HG03442 (cell line): ENCODE results near the gene DNAAF8.

Source experiments
- ATAC-seq: cut with Tn5 transposase; IDR thresholded peaks from one replicate; pipeline ENCODE4 v1.9.1; 2021; ENCODE audit warnings: mild to moderate bottlenecking, moderate library complexity; ENCODE audit not compliant: unreplicated experiment

DNAAF8 gene

DNA sequence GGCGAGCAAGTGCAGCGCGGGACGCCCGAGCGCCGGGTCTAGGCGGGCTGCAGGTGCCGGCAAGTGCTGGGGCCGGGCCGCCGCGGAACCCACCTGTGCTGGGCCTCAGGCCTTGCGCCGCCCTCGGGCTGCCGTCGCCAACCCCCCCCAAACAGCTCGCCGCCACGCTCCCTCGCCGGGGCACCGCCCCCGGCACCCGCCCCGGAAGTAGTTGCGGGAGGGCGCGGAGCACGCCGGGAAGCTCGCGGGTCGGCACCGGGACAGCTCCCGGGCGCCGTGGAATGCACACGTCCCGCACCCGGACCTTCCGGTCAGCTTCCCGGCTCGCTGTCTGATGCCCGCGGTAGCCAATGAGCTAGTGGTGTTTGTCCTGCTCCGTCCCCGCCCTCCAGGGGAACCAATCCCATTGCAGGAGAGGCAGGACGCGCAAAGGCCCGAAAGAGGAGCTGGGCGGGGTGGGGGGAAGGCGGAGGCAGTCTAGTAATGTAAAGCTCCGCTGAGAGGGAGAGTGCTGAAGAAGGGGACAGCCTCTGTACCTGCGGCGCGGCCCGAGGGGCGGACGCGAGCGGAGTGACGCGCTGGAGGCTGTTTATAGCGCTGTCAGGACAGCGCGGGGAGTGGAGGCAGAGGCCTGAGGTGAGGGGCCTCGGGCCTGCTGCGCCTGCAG, at the start of gene DNAAF8, which contains the start of gene ANKS3:
Gene DNAAF8, plus strand, starts transcription at position 475 of the 667 bp plus-strand sequence. CDS start 1,978 bp downstream, outside the sequence.
Gene ANKS3, minus strand, starts transcription at position 209 of the 667 bp plus-strand sequence. CDS start 4,122 bp downstream, outside the sequence.
- peak; percentile 81 for ATAC-seq

DNA sequence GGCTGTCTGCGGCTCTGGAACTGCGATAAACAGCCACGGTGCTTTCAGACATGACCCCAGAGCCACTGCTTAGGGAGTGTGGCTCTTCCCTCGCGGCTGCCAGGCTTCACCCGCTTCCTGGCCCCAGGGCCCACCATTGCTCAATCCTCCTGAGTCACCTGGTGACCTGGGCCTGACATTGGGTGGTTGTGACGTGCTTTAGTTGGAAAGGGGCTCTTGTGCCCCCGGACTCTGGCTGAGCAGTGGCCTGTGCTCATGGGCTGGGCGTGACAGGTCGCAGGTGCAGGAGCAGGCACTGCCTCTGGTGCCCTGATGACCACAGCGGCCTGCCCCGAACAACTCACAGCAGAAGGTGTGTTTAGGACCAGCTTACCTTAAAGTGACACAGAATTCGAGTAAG, 49.6 kb upstream of the DNAAF8 start:
- no peak for ATAC-seq

DNA sequence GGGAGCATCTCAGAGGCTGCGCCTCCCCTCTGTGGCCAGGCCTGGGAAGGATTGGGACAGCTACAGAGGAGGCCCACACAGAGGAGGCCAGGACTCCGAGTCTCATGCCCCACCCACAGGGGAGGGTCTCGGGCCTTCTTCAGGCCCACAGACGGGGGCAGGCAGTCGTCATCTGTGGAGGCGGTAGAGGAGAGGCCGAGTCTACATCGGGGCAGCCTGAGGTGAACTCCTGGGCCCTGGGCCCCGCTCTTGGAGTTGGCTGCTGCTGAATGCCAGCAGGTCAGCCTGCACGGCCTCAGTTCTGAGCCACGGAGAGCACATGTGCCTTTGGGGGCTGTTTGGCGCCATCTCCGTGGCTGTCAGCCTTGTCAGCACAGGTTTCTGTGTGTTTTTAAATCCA, 49.0 kb upstream of the DNAAF8 start:
- ATAC-seq = no peak

DNA sequence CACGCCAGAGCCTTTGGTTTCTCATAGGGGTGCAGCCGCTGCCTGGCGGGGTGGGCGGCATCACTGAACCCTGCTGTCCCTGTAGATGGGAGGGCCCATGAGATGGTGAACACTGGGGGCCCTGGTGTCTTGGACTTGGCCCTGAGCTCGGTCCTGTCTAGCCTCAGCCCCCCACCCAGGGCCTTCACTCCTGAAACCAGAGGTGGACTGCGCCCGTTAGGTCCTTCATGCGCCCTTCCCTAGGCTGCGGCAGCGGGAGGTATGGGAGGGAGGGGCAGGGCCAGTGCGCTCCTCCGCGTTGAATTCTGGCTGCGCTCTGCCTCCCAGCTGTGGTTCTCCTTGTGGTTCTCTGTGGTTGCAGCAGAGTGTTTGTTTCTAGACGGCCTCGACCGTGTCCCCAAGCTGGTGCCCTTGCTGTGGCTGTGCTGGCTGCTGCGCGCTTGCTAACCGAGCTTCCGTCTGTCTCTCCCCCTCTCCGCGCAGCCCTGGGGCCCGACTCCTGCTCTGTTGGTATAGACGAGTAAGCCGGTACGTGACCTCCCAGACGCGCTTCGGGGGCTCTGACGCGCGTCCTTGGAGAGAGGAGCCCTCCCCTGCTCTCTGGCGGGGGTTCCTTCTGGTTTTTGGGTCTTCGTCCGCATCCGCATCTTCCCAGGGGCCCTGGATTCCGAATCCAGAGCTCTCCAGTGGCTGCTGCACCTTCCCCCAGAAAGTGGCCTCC, 48.4 kb upstream of the DNAAF8 start:
- ATAC-seq = no peak

DNA sequence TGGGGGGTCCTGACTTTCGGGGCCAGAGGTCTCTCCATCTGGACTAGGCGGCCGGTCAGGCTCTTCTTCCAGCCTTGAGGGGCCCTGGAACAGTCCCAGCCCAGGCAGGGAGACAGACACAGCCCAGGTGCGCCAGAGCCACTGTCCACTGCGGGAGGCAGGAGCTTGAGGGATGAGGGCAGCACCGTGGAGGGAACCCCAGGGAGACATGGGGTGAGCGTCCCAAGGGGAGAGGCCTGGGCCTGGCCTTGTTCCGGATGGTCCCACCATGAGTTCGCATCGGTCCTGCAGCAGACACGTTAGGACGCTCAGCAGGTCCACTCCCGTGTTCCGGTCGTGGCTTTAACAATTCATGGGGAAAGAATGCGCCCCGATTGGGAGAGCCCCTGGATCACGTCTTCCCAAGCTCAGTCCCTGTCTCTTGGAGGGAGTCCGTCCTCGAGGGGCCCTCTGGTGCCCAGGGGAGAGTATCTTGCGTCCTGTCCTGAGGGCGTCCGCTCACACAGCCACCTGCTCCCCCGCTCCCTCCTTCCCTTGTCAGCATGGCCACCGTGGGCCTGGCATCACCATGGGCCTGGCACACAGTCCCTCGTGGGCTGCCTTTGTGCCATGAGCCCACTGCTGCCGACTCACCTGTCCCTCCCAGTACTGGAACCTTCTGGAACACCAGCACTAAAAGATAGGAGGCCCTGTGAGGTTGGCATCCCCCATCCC, 47.7 kb upstream of the DNAAF8 start:
- ATAC-seq = no peak

DNA sequence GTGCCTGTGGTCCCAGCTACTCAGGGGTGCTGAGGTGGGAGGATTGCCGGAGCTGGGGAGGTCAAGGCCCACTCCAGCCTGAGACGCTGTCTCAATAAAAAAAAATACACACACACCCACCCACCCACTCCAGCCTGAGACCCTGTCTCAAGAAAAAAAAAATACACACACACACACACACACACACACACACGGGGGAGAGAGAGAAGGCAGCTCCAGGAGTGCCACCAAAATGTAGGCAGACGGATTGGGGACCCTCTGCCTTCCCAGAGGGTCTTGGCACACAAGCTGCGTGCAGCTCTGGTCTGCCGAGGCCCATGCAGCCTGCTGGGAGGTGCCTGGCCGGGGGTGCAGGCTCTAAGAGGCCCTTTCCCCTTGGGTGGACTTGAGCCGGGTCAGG, 46.9 kb upstream of the DNAAF8 start:
- ATAC-seq = no peak

DNA sequence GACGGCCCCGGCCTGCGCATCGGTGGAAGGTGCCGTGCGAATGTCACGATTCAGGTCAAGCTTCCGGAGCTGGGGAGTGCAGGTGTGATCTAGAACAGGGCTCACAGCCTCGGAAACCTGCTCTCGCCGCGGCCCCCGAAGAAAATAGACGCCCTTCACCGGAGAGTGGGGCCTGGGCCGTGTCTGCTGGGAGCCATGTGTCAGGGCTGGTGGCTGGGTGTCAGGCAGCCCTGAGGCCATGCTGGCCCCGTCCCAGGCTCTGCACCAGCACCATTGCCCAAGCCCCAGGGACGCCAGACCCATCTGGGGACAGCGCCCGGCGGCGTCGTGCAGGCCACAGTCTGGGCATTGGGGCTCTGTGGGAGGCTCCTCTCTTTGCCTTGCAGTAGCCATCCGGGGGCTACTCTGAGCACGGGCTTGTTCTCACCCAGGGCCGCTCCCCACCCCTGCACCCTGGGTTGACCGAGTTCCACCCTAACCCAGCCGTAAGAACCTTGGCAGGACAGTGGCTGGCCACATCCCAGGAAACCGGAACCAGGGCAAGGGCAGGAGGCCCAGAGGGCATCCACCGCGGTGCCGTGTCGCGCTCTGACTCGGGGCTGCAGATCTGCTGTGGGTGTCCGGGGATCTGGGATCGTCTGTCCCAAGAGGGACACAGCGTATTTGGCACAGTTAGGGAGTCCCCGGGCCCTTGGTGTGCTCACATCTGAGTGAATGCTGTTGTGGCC, 46.2 kb upstream of the DNAAF8 start:
- no peak for ATAC-seq

DNA sequence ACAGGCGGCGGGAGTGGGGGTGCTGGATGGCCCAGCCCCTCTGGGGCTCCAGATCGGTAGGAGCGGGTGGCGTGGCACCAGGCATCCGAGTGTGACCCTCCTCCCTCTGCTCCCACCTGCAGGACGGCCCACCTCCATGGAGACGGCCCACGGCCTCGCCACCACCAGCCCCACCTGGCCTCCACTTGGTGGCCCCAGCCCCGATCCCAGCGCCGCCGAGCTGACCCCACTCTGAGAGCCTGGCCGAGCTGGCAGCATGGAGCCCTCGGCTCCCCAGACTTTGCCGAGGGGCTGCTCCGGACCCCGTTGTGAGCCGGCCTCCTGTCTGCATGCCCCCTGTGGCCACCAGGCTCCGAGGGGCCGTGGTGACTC, 45.7 kb upstream of the DNAAF8 start:
- ATAC-seq = no peak

DNA sequence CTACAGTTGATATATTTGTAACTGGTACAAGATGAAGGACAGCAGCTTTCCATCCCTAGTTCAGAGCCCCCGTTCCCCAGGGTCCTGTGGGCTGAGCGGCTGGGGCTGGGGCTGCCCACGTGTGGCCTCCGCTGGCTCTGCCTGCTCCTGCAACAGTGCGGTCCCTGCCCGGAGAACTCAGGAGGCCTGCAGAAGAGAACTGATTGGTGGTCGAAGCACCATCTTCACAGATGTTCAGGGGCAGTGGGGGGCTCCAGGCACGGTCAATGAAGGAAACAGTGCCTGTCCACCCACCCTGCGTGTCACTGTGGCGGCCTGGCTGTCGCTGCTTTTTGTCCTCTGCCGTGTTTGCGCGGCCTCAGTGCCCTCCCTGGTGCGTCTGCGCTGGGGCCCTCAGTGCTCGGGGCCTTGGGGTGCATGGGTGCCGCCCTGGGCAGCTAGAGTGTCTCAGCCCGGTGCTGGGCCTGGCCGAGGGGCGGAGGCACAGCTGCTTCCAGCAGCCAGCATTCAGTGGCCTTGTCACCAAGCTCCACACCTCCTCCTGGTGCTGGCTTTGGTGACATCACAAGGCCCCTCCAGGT, 45.2 kb upstream of the DNAAF8 start:
- ATAC-seq = no peak

DNA sequence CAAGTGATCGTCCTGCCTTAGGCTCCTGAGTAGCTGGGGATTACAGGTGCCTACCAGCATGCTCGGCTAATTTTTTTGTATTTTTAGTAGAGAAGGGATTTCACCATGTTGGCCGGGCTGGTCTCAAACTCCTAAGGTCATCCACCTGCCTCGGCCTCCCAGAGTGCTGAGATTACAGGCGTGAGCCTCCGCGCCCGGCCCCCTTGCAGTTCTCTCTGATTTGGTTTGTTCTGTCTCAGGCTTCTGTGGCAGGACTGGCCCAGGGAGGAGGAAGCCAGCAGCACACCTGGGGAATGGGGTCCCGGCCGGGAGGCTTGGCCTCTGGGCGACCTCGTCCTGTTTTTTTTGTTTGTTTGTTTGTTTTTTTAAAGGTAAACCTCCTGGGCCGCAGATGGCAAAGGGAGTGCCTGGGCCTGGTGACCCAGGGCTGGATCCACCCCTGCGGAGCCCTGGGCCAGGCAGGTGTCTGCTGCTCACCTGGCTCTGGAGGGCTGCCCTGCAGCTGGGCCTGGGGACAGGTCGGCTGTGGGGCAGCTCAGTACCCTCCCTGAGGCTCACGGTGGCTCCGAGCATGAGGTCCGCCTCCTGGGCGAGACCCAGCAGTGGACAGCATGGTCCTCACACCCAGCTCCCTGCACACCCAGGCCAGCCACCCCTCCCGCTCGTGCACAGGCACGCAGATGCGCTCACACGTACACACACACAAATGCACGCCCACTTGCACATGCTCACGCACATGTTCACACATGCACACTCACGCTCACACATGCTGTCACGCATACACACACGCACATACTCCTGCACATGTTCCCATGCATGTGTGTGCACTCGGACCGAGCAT, 44.3 kb upstream of the DNAAF8 start:
- ATAC-seq = no peak

DNA sequence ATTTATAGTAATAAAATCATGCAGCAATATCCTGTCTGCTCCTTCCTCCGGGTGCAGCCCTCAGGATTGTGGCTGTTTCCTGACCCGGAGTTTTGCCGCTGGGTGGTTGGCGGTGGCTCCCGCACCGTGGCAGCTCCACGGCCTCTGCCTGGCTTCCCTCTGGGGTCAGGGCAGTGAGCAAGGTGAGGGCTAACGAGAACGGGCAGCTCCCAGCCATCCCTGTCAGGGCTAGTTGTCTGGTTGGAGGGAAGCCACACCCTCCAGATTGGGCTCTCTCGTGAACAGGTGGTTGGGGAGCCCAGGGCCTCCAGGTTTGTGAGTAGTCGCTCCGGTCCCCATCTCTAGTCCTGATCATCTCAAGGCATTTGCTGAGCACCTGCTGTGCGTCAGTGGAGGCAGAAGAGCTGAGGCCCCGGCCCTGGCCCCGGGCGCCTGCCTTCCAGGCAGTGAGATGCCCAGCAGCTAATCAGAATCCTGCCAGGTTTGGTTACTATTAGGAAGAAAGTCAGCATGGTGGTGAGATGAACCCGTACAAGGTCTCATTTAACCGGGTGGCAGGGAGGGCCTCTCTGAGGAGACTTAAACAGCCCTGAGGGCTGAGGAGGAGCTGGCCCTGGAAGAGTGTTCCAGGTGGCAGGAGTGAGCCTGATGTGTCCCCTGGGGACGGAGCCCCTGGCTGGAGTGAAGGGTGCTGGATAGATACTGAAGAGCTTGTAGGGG, 43.2 kb upstream of the DNAAF8 start:
- no peak for ATAC-seq

DNA sequence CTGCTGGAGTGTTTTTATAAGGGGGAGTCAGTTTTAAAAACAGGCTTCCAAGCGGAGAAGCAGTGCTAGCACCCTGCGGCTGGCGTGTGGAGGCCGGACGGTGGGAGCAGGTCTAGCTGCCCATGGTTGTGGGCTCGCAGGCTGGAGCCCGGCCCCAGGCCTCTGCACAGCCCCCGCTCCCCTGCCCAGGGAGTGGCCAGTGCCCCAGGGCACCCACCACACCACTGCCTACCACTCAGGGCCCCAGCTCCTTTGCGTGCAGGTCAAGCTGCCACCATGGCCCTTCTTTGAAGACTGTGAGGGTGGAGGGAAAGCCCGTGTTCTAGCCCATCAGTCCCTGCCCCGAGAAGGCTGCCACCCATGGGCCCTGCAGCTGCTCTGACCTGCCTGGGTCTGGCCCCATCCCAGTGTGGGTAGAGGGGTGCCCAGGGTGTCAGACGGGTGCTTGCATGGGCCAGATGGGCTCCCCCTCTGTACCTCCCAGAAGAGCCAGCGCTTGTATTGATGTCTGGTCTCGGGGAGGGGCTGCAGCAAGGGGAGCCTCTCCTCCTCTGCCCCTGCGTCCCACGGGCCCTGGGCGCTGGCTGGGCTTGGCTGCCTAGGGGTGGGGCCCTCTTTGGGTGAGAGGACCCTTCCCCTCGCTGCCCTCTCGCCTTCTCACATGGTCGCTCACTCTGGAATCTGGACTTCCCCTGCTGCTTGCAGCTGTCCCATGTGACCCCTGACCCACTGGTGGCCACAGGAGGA, 42.5 kb upstream of the DNAAF8 start:
- ATAC-seq = no peak

DNA sequence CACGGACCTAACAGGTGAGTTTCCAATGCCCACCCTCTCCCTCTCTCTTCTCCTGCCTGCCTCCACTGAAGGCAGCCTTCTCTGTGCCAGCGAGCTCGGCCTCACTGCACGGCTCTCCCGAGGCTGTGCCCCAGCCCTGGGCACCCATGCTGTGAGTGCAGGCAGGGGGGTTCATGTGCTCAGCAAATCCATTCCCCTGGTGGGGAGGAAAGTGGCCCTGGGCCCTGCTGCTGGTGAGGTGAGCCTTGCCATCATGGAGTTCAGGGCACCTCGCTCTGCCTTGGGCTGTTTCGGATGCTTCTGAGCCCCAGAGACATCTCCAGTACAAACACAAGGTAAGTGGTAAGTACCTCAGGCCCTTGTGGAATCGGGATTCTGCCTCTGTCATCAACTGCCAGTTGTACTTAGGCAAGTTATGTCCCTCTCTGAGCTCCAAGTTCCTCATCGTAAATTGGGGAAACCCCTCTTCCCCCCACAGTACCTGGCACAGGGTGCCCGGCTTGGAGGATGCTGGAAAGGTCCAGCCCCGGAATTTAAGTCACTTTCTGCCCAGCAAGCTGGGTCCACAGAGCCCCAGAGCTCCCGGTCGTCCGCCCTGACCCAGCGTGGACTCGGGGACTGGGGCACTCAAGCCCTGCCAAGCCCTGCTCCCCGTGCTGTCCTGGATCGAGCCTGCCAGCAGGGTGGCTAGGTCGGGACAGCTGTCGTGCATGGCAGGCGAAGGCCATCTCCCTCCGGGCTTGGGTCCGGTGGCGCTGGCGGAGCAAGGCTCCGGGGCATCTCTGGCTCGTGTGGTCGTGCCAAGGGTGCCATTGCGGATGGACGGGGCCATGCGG, 41.7 kb upstream of the DNAAF8 start:
- peak; percentile 13 for ATAC-seq

DNA sequence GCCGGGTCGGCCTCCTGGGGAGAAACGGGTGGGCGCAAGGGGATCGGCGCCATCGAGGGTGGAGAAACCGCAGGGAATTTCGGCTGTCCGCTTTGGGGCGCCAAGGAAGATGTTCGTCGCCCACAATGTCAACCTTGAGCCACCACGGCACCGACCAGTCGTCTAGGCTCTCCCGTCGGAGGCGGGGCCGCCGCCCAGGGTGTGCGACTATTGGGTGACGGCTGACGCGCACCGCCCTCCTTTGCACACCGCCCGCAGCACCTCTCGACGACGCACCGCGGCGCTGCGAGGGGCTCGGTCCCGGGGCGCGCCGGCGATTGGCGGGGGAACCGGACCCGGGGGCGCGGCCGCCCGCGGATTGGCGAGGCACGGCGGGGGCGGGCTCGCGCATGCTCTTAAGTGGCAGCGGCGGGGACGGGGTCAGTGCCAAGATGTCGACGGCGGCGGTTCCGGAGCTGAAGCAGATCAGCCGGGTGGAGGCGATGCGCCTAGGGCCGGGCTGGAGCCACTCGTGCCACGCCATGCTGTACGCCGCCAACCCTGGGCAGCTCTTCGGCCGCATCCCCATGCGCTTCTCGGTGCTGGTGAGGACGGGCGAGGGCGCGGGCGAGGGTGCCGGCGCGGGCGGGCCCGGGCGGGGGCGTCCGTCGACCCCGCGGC, 40.9 kb upstream of the DNAAF8 start, which contains the start of gene NUDT16L1:
Gene NUDT16L1, plus strand, starts transcription at position 267 of the 660 bp plus-strand sequence. Its CDS starts 165 bp downstream, at position 432.
- peak; percentile 93 for ATAC-seq

DNA sequence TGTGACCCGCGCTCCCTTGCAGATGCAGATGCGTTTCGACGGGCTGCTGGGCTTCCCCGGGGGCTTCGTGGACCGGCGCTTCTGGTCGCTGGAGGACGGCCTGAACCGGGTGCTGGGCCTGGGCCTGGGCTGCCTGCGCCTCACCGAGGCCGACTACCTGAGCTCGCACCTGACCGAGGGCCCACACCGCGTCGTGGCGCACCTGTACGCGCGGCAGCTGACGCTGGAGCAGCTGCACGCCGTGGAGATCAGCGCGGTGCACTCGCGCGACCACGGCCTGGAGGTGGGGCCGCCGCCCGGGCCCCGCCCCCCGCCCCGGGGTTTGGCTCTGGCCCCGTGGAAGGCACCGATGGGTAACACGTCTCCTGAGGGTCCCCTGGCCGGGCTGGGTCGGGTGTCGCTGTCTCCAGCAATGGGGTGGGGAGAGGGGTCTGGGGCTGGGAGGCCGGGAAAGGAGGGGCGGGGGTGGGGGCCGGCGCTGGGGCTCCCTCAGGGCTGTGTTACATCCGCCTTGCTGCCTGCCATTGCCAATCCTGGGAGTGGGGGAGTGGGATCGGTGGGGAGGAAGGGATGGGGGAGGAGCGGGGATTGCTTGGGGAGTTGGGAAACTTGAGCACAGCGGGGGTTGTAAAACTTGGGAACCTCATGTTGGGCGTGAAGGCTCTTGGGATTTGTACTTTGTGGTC, 40.2 kb upstream of the DNAAF8 start:
- no peak for ATAC-seq

DNA sequence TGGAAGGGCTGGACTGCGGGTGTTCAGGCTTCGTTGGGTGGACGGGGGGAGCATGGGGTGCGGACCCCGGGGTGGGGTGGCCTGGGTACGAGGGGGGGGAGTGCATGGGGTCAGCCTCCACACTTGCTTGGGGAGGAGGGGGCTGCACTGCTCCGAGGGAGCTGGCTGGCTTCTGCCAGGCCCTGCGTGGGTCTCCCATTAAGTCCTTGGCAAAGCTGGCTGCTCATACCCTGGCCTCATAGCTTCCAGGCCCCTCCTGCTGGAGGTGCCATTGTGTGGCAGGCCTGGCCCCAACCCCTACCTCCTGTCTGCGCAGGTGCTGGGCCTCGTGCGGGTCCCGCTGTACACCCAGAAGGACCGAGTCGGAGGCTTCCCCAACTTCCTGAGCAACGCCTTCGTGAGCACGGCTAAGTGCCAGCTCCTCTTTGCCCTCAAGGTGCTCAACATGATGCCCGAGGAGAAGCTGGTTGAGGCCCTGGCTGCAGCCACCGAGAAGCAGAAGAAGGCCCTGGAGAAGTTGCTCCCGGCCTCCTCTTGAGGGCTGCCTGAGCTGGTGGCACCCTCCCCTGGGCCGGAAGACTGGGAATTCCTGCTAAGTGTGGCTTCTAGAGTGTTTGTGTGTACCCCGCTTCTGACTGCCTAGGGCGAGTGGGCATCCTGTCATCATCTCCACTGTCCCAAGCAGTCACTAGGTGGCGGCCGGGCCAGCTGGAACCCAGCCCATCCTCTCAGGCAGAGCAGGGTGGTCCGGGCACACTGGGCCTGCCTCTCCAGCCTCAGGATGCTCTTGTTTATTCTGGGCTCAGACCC, 39.5 kb upstream of the DNAAF8 start:
- ATAC-seq = no peak
